Natural killer cell (primary cell): ENCODE measurements around the gene ZNF683. TPM values are rescaled to one million over a fixed set of nuclear protein-coding genes. Genes with fewer than 3 reads are reported as not detected.

Source experiments
- ATAC-seq, 3 donors: fragments of 150-1000 bp in 2 of 3; fragments of 200-7000 bp in 1 of 3; cut with Tn5 transposase; 1 replicate in 1 of 3; 2 replicates in 2 of 3; pipeline ENCODE4 v1.10.0; 2021; ENCODE audit warnings: mild to moderate bottlenecking in 2 of 3, moderate library complexity in 2 of 3
- DNase-seq, 2 donors: peaks; one replicate each; pipeline versions ENCODE4 v3.0.0 to v3.0.0-alpha.2; 2013 to 2021; ENCODE audit warnings: mixed read lengths in 1 of 2
- H3K27ac ChIP-seq: one replicate; pipeline ENCODE4 v1.5.1; 2013; ENCODE audit warnings: mild to moderate bottlenecking, low read length
- H3K27me3 ChIP-seq: one replicate; pipeline ENCODE4 v1.6.1; 2013; ENCODE audit warnings: low read length; ENCODE audit not compliant: control insufficient read depth, insufficient read depth
- H3K36me3 ChIP-seq: one replicate; pipeline ENCODE4 v1.6.1; 2013; ENCODE audit warnings: low read length; ENCODE audit not compliant: control insufficient read depth, insufficient read depth
- H3K4me1 ChIP-seq: one replicate; pipeline ENCODE4 v1.6.1; 2013; ENCODE audit warnings: low read length; ENCODE audit not compliant: control insufficient read depth, insufficient read depth
- H3K4me3 ChIP-seq: one replicate; pipeline ENCODE4 v1.5.1; 2013; ENCODE audit warnings: low read length
- H3K9me3 ChIP-seq: one replicate; pipeline ENCODE4 v1.6.1; 2013; ENCODE audit warnings: low read length; ENCODE audit not compliant: control insufficient read depth, insufficient read depth
- H3K27ac Mint-ChIP-seq, 2 donors: one replicate each; pipeline ENCODE4 v1.8.0; 2022; ENCODE audit warnings: mild to moderate bottlenecking in 2 of 2, mixed read lengths in 2 of 2, moderate library complexity in 1 of 2
- H3K27me3 Mint-ChIP-seq, 2 donors: one replicate each; pipeline ENCODE4 v1.8.0; 2022; ENCODE audit warnings: low read depth in 2 of 2, mixed read lengths in 2 of 2
- H3K36me3 Mint-ChIP-seq: one replicate; pipeline ENCODE4 v1.8.0; 2022; ENCODE audit warnings: mixed read lengths
- H3K4me1 Mint-ChIP-seq, 2 donors: one replicate each; pipeline ENCODE4 v1.8.0; 2022; ENCODE audit warnings: mixed read lengths in 2 of 2
- H3K4me3 Mint-ChIP-seq: one replicate; pipeline ENCODE4 v1.8.0; 2022; ENCODE audit warnings: mild to moderate bottlenecking, moderate library complexity, mixed read lengths
- H3K9me3 Mint-ChIP-seq, 2 donors: one replicate each; pipeline ENCODE4 v1.8.0; 2022; ENCODE audit warnings: mixed read lengths in 2 of 2
- CTCF ChIP-seq: fragments of 200-600 bp; IDR thresholded peaks from one replicate; pipeline ENCODE4 v1.8.0; 2022; ENCODE audit warnings: antibody characterized with exemption
- WGBS: methylation state at CpG from one replicate; pipeline ENCODE4 v1.1.7; 2013; ENCODE audit warnings: missing lambda C conversion rate; ENCODE audit not compliant: insufficient coverage; 5-methylcytosine and 5-hydroxymethylcytosine counted together
- intact Hi-C: fragments of 100-400 bp; cut with micrococcal nuclease; formaldehyde crosslinking; loops from one replicate; pipeline ENCODE4 v1.14.2; 2022
- total RNA-seq, 4 donors: library from RNA; stranded (reverse); fragments of 120-200 nt in 1 of 4; gene quantifications; one replicate each; pipeline versions ENCODE4 v1.2.3 to v1.2.4, GENCODE V29; 2013 to 2022

The ZNF683 gene
- total RNA-seq, 3 donors from 2014 or later (not counting 1 experiment from before 2014, with no cell fraction given), result 9.6 to 38.2 (median 19.7) TPM

- ATAC-seq, result no peak
- Mint-ChIP-seq H3K4me1 (peaks cover 46 to 53% of the 10 kb centered on the region in 2 donors), H3K36me3 (peaks cover 7% of the 10 kb centered on the region), H3K27ac (peak overlapping the region in 1 of 2 donors; percentile 79), H3K27me3 (no peaks in the 10 kb centered on the region), H3K4me3 (no peak overlapping the region), H3K9me3 (no peaks in the 10 kb centered on the region)
- Histone ChIP-seq H3K9me3 (no peaks in the 10 kb centered on the region), H3K36me3 (peaks cover 33% of the 10 kb centered on the region), H3K27ac (no peak overlapping the region), H3K4me3 (no peak overlapping the region), H3K27me3 (no peaks in the 10 kb centered on the region), H3K4me1 (peaks cover 50% of the 10 kb centered on the region)
- intact Hi-C loops, result loop anchor here (5.0 kb wide), 1 partner anchor 70 kb away; no protein-coding TSS in a partner anchor
- no peak for DNase-seq
- TF ChIP-seq CTCF, result no peak
- 93% methylated on average over 8 of the region's 10 CpGs for WGBS
Measured at GRCh38 chr1:26322042-26322331, 50.6 kb downstream of the ZNF683 start.

GRCh38 chr1:26321315-26322041 lies 51.1 kb downstream of the ZNF683 start:
- no peaks in the 10 kb centered on the region for H3K9me3 Mint-ChIP-seq
- Histone ChIP-seq H3K4me1 (peaks cover 55% of the 10 kb centered on the region), H3K4me3 (no peak overlapping the region), H3K9me3 (no peaks in the 10 kb centered on the region), H3K27ac (peak overlapping the region; percentile 25), H3K36me3 (peaks cover 33% of the 10 kb centered on the region), H3K27me3 (no peaks in the 10 kb centered on the region)
- H3K4me3 Mint-ChIP-seq, result peak overlapping the region; percentile 92
- H3K27me3 Mint-ChIP-seq, result no peaks in the 10 kb centered on the region
- 20% methylated on average over 12 of the region's 16 CpGs for WGBS
- DNase-seq, result peak; percentile 95
- ATAC-seq, result peak; percentile 89 to 94 (median 91)
- TF ChIP-seq CTCF, result peak; percentile 86
- H3K4me1 Mint-ChIP-seq, result peaks cover 49 to 53% of the 10 kb centered on the region in 2 donors
- peak overlapping the region; percentile 79 to 88 for H3K27ac Mint-ChIP-seq
- peaks cover 7% of the 10 kb centered on the region for H3K36me3 Mint-ChIP-seq
- intact Hi-C loops, result loop anchor here (1.0 to 5.0 kb wide), 5 partner anchors 37 to 216 kb away; partner anchors contain the start of gene ZNF593

GRCh38 chr1:26320896-26321295 lies 51.7 kb downstream of the ZNF683 start:
- peaks cover 33% of the 10 kb centered on the region for H3K36me3 ChIP-seq
- H3K27ac Mint-ChIP-seq, result peak overlapping the region; percentile 79 to 88
- H3K4me3 Mint-ChIP-seq, result peak overlapping the region; percentile 96
- H3K4me1 Mint-ChIP-seq, result peaks cover 53 to 54% of the 10 kb centered on the region in 2 donors
- no peaks in the 10 kb centered on the region for H3K27me3 Mint-ChIP-seq
- ATAC-seq (peak in 1 of 3 donors; percentile 4), DNase-seq (no peak)
- H3K9me3 ChIP-seq, result no peaks in the 10 kb centered on the region
- WGBS, result 65% methylated on average over 2 of the region's 2 CpGs
- H3K36me3 Mint-ChIP-seq, result peaks cover 7% of the 10 kb centered on the region
- H3K27ac ChIP-seq, result peak overlapping the region; percentile 25
- no peaks in the 10 kb centered on the region for H3K9me3 Mint-ChIP-seq
- H3K4me3 ChIP-seq, result no peak overlapping the region
- no peaks in the 10 kb centered on the region for H3K27me3 ChIP-seq
- TF ChIP-seq CTCF, result no peak
- intact Hi-C loops, result loop anchor here (1.0 to 5.0 kb wide), 5 partner anchors 36 to 216 kb away; partner anchors contain the start of gene ZNF593
- H3K4me1 ChIP-seq, result peaks cover 61% of the 10 kb centered on the region
